SK-N-MC (cell line): Measurements from ENCODE around the gene TIMP3.

Source experiments
- EZH2 ChIP-seq: fragments of 200-600 bp; sonication (generic); IDR thresholded peaks from one replicate; pipeline ENCODE4 v1.6.1; 2017; ENCODE audit warnings: antibody characterized with exemption
- POLR2AphosphoS5 ChIP-seq: IDR thresholded peaks from 2 replicates; pipeline ENCODE4 v1.6.1; 2012; ENCODE audit warnings: mild to moderate bottlenecking, low read depth, low read length, borderline replicate concordance

DNA sequence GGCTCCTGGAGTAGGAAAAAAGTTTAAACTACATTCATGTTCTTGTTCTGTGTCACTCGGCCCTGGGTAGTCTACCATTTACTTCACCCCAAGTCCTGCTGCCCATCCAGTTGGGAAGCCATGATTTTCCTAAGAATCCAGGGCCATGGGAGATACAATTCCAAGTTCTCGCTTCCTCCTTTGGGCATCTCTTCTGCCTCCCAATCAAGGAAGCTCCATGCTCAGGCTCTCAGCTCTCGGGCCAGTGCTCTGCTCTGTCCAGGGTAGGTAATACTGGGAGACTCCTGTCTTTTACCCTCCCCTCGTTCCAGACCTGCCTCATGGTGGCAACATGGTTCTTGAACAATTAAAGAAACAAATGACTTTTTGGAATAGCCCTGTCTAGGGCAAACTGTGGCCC is 60.6 kb downstream of the TIMP3 start:
- TF ChIP-seq EZH2 = no peak
- TF ChIP-seq POLR2AphosphoS5 = no peak
